ENCODE results near the gene HIBADH. TPM values are rescaled to one million over a fixed set of nuclear protein-coding genes. Genes with fewer than 3 reads are reported as not detected.

The HIBADH gene
- total and polyA plus RNA-seq, 12 donors, result 24.7 to 94.0 (median 77.7) TPM

- Histone ChIP-seq H3K4me1 (peaks cover 0 to 22% (median 15%) of the 10 kb centered on the region in 9 donors), H3K36me3 (no peaks in the 10 kb centered on the region), H3K27me3 (no peaks in the 10 kb centered on the region), H3K9me3 (no peaks in the 10 kb centered on the region), H3K4me3 (no peak overlapping the region), H3K27ac (no peak overlapping the region)
- intact Hi-C loops (cut with DNase I), result loop anchor here in 1 of 10 donors (5.0 kb wide), 1 partner anchor 67 kb away; no protein-coding TSS in a partner anchor
- TF ChIP-seq CTCF (IDR thresholded peaks at IDR 0.05), result no peak
- DNase-seq, result no peak
- no peak for ATAC-seq
Measured at GRCh38 chr7:27665531-27665930, 2.8 kb upstream of the HIBADH start.

- no peaks in the 10 kb centered on the region for H3K9me3 ChIP-seq
- intact Hi-C loops (cut with DNase I), result loop anchor here in 5 of 10 donors (1.0 to 5.0 kb wide), 4 partner anchors 73 to 78 kb away; partner anchors contain the start of gene TAX1BP1 (in 4 of the 5)
- peaks cover 0 to 22% (median 15%) of the 10 kb centered on the region in 9 donors for H3K4me1 ChIP-seq
- H3K27ac ChIP-seq, result peak overlapping the region in 2 of 10 donors; percentile 88 to 95
- TF ChIP-seq CTCF (IDR thresholded peaks at IDR 0.05), result no peak
- H3K27me3 ChIP-seq, result no peaks in the 10 kb centered on the region
- peaks cover 0 to 5% (median 0%) of the 10 kb centered on the region in 9 donors for H3K36me3 ChIP-seq
- ATAC-seq (no peak), DNase-seq (no peak)
- WGBS, 2 donors, result 75% methylated on average over 3 of the region's 3 CpGs
- peak overlapping the region in 2 of 10 donors; percentile 82 to 99 for H3K4me3 ChIP-seq
Measured at GRCh38 chr7:27663989-27664331, 1.3 kb upstream of the HIBADH start.

GRCh38 chr7:27661811-27662489, 733 bp downstream of the HIBADH start:
- peak overlapping the region; percentile 72 to 99 (median 88) for H3K4me3 ChIP-seq
- peaks cover 0 to 22% (median 15%) of the 10 kb centered on the region in 9 donors for H3K4me1 ChIP-seq
- peaks cover 0 to 9% (median 0%) of the 10 kb centered on the region in 9 donors for H3K36me3 ChIP-seq
- no peaks in the 10 kb centered on the region for H3K27me3 ChIP-seq
- DNase-seq, result peak in 1 of 2 donors; percentile 17
- WGBS, 2 donors, result 7 to 9% methylated on average over 18 of the region's 18 CpGs
- intact Hi-C loops (cut with DNase I), result loop anchor here in 3 of 10 donors (2.0 to 5.0 kb wide), 3 partner anchors 75 to 80 kb away; partner anchors contain the start of gene TAX1BP1 (in 2 of the 3)
- peak overlapping the region; percentile 84 to 97 (median 93) for H3K27ac ChIP-seq
- peak; percentile 0 to 23 (median 10) for ATAC-seq
- TF ChIP-seq CTCF (IDR thresholded peaks at IDR 0.05), result peak in 1 of 9 donors; percentile 9
- no peaks in the 10 kb centered on the region for H3K9me3 ChIP-seq

GRCh38 chr7:27656724-27657123, 6.0 kb downstream of the HIBADH start:
- DNase-seq (no peak), ATAC-seq (no peak)
- Histone ChIP-seq H3K27me3 (no peaks in the 10 kb centered on the region), H3K27ac (no peak overlapping the region), H3K9me3 (no peaks in the 10 kb centered on the region), H3K4me1 (peaks cover 0 to 10% (median 7%) of the 10 kb centered on the region in 9 donors), H3K36me3 (peaks cover 0 to 14% (median 0%) of the 10 kb centered on the region in 9 donors), H3K4me3 (no peak overlapping the region)
- no peak for TF ChIP-seq CTCF (IDR thresholded peaks at IDR 0.05)
- intact Hi-C loops (cut with DNase I), result no loop called here
- WGBS, 2 donors, result 59 to 75% methylated on average over 2 of the region's 2 CpGs

Measured in heart right ventricle (tissue), 16 donors.